OCI-LY7 (cell line): ENCODE results near the gene GPBAR1.

Experiments used
- EZH2phosphoT487 ChIP-seq: fragments of 200-600 bp; sonication (generic); IDR thresholded peaks from 2 replicates; pipeline ENCODE4 v1.6.1; 2018; ENCODE audit warnings: low read depth, borderline replicate concordance, mild to moderate bottlenecking, mixed run types, antibody characterized with exemption, low read length, moderate library complexity, mixed read lengths
- TF ChIP-seq, protein P1 (sequence below): fragments of 200-600 bp; sonication (generic); conservative IDR thresholded peaks from 2 replicates; pipeline ENCODE4 v1.5.1; 2014; ENCODE audit warnings: mild to moderate bottlenecking, antibody characterized with exemption, low read length, moderate library complexity, mixed read lengths

DNA sequence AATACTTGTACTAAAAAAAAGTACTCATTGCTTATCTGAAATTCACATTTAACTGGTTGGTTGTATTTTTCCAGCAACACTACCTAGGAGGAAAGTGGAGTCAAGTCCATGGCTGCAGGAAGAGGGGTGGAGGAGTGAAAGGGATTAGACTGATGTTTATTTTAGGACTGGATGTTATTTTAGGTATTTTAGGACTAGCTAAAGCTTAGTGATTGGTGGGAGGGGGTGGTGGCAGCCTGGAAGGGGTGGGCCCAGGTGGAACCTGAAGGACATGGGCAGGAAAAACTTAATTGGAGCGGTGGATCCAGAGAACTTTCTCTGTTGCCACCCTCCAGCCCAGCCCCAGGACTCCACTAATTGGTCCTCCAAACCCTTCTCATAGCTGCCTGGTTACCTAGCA, 35.4 kb downstream of the GPBAR1 start:
- TF ChIP-seq, protein P1, sequence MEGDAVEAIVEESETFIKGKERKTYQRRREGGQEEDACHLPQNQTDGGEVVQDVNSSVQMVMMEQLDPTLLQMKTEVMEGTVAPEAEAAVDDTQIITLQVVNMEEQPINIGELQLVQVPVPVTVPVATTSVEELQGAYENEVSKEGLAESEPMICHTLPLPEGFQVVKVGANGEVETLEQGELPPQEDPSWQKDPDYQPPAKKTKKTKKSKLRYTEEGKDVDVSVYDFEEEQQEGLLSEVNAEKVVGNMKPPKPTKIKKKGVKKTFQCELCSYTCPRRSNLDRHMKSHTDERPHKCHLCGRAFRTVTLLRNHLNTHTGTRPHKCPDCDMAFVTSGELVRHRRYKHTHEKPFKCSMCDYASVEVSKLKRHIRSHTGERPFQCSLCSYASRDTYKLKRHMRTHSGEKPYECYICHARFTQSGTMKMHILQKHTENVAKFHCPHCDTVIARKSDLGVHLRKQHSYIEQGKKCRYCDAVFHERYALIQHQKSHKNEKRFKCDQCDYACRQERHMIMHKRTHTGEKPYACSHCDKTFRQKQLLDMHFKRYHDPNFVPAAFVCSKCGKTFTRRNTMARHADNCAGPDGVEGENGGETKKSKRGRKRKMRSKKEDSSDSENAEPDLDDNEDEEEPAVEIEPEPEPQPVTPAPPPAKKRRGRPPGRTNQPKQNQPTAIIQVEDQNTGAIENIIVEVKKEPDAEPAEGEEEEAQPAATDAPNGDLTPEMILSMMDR, result no peak
- TF ChIP-seq EZH2phosphoT487, result no peak
